GM21576 (cell line): ENCODE data around the gene KIF25.
"Not testable (repeated sequence)": the region's sequence is repeated elsewhere in the genome, so short reads cannot be mapped to it uniquely, and the experiment has no call there.

Experiments
- ATAC-seq: cut with Tn5 transposase; IDR thresholded peaks from one replicate; pipeline ENCODE4 v1.9.1; 2021; ENCODE audit warnings: mild to moderate bottlenecking, moderate library complexity; ENCODE audit not compliant: unreplicated experiment

Gene KIF25

GRCh38 chr6:167974640-167975344, 22.7 kb upstream of the KIF25 start:
- no peak for ATAC-seq

DNA sequence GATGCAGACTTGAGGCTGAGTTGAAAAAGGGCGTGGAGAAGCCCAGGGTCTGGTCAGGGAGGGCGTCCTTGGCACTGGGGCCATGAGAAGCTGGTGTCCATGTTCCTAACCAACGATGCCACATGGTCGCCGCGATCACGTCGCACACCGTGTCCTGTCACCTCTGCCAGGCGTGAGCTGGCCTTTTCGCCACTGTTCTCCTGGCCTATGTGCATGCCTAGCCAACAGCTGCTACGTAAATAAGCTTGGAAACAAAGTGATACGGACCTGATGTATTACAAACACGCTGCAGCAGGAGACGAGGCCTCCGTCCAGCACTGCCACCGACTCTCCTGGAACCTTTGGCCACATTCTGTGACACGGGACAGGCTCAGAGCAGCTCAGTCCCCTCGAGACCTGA, 22.0 kb upstream of the KIF25 start:
- ATAC-seq, result no peak

- not testable (repeated sequence) for ATAC-seq
Observed at GRCh38 chr6:167976116-167976657, 21.3 kb upstream of the KIF25 start.

DNA sequence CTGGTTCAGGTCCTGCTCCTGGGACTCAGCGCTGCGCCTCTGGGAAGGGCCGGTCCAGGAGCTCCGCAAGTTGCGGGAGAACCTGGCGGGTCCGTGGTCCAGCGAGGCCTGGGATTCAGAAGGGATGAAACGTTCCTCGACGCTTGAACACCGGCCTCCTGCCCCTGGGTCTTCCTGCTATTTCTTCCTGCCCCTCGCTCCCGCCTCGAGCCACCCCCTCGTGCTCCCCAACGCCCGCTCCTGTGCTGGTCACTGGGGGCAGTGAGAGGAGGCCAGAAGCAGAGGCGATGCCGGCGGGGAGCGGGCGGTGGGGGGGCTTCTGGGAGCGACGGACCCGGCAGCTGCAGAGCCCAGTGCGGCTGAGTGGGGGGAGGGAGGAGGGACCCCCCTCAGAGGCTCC, 20.8 kb upstream of the KIF25 start:
- no peak for ATAC-seq

DNA sequence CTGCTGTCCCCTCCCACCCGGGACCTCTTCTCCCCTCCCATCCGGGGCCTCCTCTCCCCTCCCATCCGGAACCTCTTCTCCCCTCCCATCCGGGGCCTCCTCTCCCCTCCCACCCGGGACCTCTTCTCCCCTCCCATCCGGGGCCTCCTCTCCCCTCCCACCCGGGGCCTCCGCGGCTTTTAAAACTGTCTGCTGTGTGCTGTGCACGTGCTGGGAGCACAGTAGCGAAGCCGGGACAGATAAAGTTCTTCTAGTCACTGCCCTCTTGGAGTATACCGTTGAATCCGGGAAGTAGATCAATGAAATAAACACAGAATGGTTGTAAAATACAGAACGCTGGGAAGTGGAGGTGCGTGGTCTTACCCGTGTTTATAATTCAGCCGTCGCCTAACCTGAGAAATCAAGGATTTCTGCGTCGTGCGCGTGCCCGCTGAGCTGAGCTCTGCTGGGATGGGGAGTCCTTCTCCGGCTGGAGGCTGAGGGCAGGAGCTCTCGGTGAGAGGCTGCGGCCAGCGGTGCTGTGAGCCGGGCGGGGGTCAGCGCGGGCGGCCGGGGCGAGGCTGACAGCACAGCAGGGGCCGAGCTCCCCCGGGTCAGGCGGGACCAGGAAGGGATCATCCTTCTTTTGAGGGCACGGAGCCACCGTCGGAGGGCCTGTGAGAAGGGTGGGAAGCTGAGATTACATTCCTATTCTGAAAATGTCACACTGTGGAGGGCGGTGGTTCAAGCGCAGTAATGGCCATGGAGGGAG, 19.6 kb upstream of the KIF25 start:
- no peak for ATAC-seq

- ATAC-seq, result no peak
Observed at GRCh38 chr6:167978607-167979006, 18.9 kb upstream of the KIF25 start.

- no peak for ATAC-seq
Observed at GRCh38 chr6:167979436-167980139, 17.9 kb upstream of the KIF25 start.

DNA sequence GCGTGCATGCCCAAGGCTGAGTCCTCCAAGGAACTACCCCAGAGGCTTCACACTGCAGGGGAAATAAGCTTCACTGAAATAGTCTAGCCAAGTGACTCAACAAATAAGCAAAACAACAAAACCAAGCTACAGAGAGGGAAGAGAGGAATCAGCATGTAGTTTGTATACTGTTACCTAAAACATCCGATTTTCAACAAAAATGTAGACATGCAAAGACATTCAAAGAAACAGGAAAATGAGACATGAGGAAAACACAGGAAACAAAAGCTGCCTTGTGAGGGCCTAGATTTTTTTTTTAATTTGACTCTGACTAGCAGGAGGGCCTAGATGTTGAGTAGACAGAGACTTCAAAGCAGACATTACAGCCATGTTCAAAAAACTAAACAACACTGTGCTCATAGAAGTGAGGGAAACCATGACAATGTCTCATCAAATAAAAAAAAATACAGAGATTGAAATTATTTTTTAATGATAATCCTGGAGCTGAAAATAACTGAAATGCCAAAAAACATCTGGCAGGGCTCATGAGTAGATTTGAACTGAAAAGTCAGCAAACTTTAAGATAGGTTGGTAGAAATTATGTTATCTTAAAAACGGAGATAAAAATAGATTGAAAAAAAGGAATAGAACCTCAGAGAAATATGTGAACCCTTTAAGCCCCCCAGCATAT, 16.4 kb upstream of the KIF25 start:
- ATAC-seq, result no peak

DNA sequence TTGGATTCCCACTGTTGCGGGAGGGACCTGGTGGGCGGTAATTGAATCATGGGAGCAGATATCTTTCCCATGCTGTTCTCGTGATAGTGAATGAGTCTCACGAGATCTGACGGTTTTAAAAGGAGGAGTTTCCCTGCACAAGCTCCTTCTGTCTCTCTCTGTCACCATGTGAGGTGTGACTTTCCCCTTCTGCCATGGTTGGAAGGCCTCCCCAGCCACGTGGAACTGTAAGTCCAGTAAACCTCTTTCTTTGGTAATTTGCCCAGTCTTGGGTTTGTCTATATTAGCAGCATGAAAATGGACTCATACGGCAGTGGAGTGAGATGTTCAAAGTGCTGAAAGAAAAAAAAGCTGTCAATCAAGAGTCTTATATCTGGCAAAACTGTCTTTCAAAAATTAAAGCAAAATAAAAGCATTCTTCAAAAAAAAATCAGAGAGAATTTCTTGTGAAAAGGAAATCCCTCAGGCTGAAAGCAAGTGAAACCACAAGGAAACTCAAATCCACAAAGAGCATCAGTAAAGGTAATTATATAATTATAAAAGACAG, 15.5 kb upstream of the KIF25 start:
- ATAC-seq, result no peak

DNA sequence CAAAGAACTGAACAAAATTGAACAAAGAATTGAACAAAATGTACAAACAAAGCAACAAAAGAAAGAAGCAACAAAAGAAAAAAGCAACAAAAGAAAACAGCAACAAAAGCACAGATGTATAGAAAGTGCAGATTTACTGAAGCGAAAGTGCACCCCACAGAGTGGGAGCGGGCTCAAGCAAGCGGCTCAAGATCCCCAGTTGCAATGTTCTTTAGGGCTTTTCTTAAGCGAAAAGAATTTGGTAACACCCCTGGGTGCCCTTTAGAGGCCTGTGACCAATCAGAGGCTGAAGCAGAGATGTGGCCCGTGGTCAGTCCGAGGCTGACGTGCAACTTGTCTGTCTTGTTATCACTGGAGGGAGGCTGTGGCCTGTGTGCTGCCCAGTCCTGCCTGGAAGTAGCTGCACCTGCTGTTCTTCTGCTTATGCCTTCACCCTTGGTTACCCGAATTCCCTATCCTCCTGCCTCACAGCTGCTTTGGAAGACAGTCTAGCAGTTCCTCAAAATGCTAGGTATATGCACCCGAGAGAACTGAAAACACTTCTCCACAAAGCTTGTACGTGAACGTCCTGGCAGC, 13.2 kb upstream of the KIF25 start:
- ATAC-seq, result no peak

- ATAC-seq, result no peak
Observed at GRCh38 chr6:167984876-167985604, 12.4 kb upstream of the KIF25 start.

- no peak for ATAC-seq
Observed at GRCh38 chr6:167985911-167986595, 11.4 kb upstream of the KIF25 start.

DNA sequence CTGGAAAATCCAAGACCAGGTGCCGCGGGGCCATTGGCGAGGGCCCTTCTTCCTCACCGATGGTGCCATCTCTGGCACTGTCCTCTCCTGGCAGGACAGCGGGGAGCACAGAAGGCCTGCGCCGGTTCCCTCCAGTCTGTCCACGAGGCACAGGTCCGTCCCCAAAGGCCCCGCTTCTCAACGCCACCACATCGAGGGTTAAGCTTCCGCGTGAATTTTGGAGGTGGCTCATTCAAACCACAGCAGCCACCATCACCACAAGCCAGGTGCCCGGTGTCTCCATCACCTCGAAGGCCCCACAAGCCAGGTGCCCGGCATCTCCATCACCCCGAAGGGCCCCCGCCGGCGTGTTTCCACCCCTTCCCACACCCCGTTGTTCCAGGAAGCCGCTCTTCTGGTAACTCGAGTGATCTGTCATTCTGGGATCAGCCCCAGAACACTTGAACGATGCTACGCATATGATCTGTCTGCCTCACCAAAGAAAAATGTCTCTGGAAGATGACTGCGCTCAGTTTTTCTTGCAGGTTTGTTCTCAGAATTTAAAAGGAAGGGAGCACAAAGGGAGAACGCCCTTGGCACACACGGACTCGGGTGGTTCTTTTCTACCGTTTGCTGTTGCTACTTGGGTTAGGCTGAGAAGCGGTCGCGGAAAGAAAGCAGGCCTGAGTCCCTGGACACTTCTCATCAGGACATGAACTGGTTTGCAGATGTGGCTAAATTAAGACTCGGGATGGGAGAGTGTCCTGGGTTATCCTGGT, 9.9 kb upstream of the KIF25 start:
- ATAC-seq, result no peak

DNA sequence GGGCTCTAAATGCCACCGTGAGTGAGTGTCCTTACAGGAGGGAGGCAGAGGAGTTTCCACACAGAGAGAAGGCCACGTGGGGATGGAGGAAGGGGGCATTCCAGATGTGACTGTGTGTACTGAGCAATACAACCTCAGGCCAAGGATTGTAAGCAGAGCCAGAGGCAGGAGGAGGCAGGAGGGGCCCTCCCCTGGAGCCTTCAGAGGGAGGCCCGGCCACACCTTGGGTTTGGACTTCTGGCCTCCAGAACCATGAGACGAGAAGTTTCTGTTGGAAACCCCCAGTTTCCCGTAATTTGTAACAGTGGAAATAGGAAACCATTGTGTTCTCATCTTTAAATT, 9.3 kb upstream of the KIF25 start:
- ATAC-seq, result no peak

- no peak for ATAC-seq
Observed at GRCh38 chr6:167988945-167989841, 8.3 kb upstream of the KIF25 start.

- ATAC-seq, result no peak
Observed at GRCh38 chr6:167990016-167990945, 7.2 kb upstream of the KIF25 start.

GRCh38 chr6:167993169-167993568, 4.3 kb upstream of the KIF25 start:
- ATAC-seq, result no peak
